T-helper 9 cell (primary cell): ENCODE data around the gene MCL1.
"Not testable (repeated sequence)": the region's sequence is repeated elsewhere in the genome, so short reads cannot be mapped to it uniquely, and the experiment has no call there.

Experiments used
- DNase-seq: peaks from one replicate; pipeline ENCODE4 v3.0.0-alpha.2; 2020
- total RNA-seq, 2 donors: gene quantifications; one replicate each; lab custom pipeline; 2026; lab: John Stamatoyannopoulos, UW

MCL1 gene
- 1,013 to 2,745 reads per million in 2 donors for total RNA-seq

- DNase-seq: peak; percentile 79
These were observed at the start of gene MCL1 for GRCh38 chr1:150579110-150579944. MCL1 (minus strand) TSS chr1:150579610; CDS start chr1:150579530, 80 bp downstream.

GRCh38 chr1:150628766-150629114 lies 49.3 kb upstream of the MCL1 start:
- DNase-seq: no peak

- DNase-seq: no peak
These were observed 48.5 kb upstream of the MCL1 start for GRCh38 chr1:150627826-150628410.

GRCh38 chr1:150626150-150626549 lies 46.7 kb upstream of the MCL1 start:
- no peak for DNase-seq

- DNase-seq: not testable (repeated sequence)
These were observed 45.1 kb upstream of the MCL1 start for GRCh38 chr1:150624546-150624945.

- not testable (repeated sequence) for DNase-seq
These were observed 44.7 kb upstream of the MCL1 start for GRCh38 chr1:150624134-150624533.

GRCh38 chr1:150622303-150622975 lies 43.0 kb upstream of the MCL1 start:
- no peak for DNase-seq

GRCh38 chr1:150621497-150622302 lies 42.3 kb upstream of the MCL1 start:
- DNase-seq: peak; percentile 43

- no peak for DNase-seq
These were observed 41.5 kb upstream of the MCL1 start for GRCh38 chr1:150620919-150621318.

GRCh38 chr1:150619576-150620509 lies 40.4 kb upstream of the MCL1 start:
- no peak for DNase-seq

- DNase-seq: no peak
These were observed 36.2 kb upstream of the MCL1 start for GRCh38 chr1:150615346-150616201.

- peak; percentile 29 for DNase-seq
These were observed 33.9 kb upstream of the MCL1 start for GRCh38 chr1:150613061-150613920.

- no peak for DNase-seq
These were observed 32.6 kb upstream of the MCL1 start for GRCh38 chr1:150612014-150612345.

- DNase-seq: no peak
These were observed 31.2 kb upstream of the MCL1 start for GRCh38 chr1:150610576-150610975.

GRCh38 chr1:150609732-150610131 lies 30.3 kb upstream of the MCL1 start:
- no peak for DNase-seq

GRCh38 chr1:150606463-150607142 lies 27.2 kb upstream of the MCL1 start:
- DNase-seq: no peak

GRCh38 chr1:150605451-150605731 lies 26.0 kb upstream of the MCL1 start:
- DNase-seq: not testable (repeated sequence)

GRCh38 chr1:150604226-150604588 lies 24.8 kb upstream of the MCL1 start:
- DNase-seq: no peak

- no peak for DNase-seq
These were observed 24.3 kb upstream of the MCL1 start for GRCh38 chr1:150603711-150604110.

GRCh38 chr1:150602372-150602771 lies 23.0 kb upstream of the MCL1 start:
- not testable (repeated sequence) for DNase-seq
